ENCODE data around the gene ILK. TPM values are rescaled to one million over a fixed set of nuclear protein-coding genes. Genes with fewer than 3 reads are reported as not detected.
A peak's percentile ranks its signal among the peaks of the same experiment; 100 is the strongest.

The ILK gene
- total and polyA plus RNA-seq, 2 of the 13 experiments (the other 11 are each of a cell fraction or from before 2014, with no cell fraction given) = 70.3 to 108 TPM

GRCh38 chr11:6606471-6607189 lies 3.1 kb downstream of the ILK start (continued):
- TF ChIP-seq JUND (CRISPR knock-in tag; IDR thresholded peaks at IDR 0.05) (peak; percentile 95), ZNF710 (CRISPR knock-in tag; IDR thresholded peaks at IDR 0.05; ENCODE audit: borderline replicate concordance) (no peak), ZNF703 (CRISPR knock-in tag; IDR thresholded peaks at IDR 0.05; ENCODE audit: borderline replicate concordance) (no peak), ZNF207 (IDR thresholded peaks at IDR 0.05; ENCODE audit: borderline replicate concordance) (no peak), ATF5 (CRISPR knock-in tag; IDR thresholded peaks at IDR 0.05; ENCODE audit: low read depth) (no peak), SOX6 (IDR thresholded peaks at IDR 0.05) (no peak), SOX6 (CRISPR knock-in tag; IDR thresholded peaks at IDR 0.05) (peak; percentile 23; the same call in 1 of the 2 replicates), HDAC1 (CRISPR knock-in tag; IDR thresholded peaks at IDR 0.05) (0 out of 2 replicates have a peak, but pooled peaks have one; percentile 10), CREM (IDR thresholded peaks at IDR 0.05) (peak; percentile 47; the same call in 1 of the 2 replicates), CREM (CRISPR knock-in tag; IDR thresholded peaks at IDR 0.05) (no peak), DNMT1 (CRISPR knock-in tag; IDR thresholded peaks at IDR 0.05) (no peak), ZNF687 (CRISPR knock-in tag; IDR thresholded peaks at IDR 0.05) (peak; percentile 77), ZNF776 (CRISPR knock-in tag; IDR thresholded peaks at IDR 0.05) (no peak), ZNF800 (CRISPR knock-in tag; IDR thresholded peaks at IDR 0.05) (no peak), ZBTB21 (CRISPR knock-in tag; IDR thresholded peaks at IDR 0.05) (no peak), MXI1 (IDR thresholded peaks at IDR 0.05; ENCODE audit: borderline replicate concordance, low read depth, low read length) (peak; percentile 69; the same call in 1 of the 3 replicates), SP140L (CRISPR knock-in tag; IDR thresholded peaks at IDR 0.05; ENCODE audit: borderline replicate concordance) (no peak), REPIN1 (CRISPR knock-in tag; IDR thresholded peaks at IDR 0.05; ENCODE audit: borderline replicate concordance, low read depth) (no peak), ZNF780A (CRISPR knock-in tag; IDR thresholded peaks at IDR 0.05) (no peak), HNF1B (CRISPR knock-in tag; IDR thresholded peaks at IDR 0.05) (peak; percentile 97)
